HG03159 (cell line): ENCODE data around the gene B9D1.

Experiments used
- ATAC-seq: cut with Tn5 transposase; IDR thresholded peaks from one replicate; pipeline ENCODE4 v1.9.1; 2021; ENCODE audit warnings: mild to moderate bottlenecking, moderate library complexity; ENCODE audit not compliant: unreplicated experiment

B9D1 gene, protein sequence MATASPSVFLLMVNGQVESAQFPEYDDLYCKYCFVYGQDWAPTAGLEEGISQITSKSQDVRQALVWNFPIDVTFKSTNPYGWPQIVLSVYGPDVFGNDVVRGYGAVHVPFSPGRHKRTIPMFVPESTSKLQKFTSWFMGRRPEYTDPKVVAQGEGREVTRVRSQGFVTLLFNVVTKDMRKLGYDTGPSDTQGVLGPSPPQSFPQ

DNA sequence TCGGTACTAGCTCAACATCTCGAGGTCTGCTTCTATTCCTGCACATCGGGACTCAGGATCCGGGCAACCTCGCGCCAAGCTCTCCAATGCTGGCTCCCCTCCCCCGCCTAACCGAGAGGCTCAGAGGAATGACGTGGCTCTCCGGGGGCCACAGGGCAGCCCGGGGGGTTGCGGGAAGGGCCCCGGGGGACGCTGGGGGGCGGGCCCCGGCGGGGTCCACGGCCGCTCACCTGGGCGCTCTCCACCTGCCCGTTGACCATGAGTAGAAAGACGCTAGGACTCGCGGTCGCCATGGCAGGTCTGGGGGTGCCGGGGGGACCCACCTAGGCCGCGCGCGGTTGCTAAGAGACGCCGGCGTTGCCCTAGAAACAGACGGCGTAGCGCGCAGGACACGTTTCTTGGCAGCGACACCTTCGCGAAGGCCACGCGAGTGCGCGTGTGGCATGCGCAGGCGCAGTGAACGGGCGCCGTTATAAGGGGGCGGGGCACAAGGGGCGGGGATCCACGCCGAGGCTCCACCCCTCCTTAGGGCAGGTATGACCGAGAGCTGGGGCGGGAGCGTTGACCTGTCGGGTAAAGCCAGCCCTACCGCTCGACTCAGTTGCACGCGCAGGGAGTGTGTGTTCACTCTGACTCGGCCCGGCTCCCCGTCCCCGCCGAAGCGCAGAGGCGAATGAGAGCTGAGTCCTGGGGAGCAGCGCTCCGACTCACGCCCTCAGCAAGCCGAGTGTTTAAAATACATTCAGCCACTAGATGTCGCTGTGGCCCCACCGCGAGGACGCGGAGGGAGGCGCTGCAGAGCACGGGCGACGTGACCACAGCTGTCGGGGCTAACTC lies at the start of gene B9D1:
TSS of gene B9D1 (minus strand) at position 447 of the 837 bp plus-strand sequence. CDS start at position 293, 154 bp downstream.
- peak; percentile 64 for ATAC-seq

DNA sequence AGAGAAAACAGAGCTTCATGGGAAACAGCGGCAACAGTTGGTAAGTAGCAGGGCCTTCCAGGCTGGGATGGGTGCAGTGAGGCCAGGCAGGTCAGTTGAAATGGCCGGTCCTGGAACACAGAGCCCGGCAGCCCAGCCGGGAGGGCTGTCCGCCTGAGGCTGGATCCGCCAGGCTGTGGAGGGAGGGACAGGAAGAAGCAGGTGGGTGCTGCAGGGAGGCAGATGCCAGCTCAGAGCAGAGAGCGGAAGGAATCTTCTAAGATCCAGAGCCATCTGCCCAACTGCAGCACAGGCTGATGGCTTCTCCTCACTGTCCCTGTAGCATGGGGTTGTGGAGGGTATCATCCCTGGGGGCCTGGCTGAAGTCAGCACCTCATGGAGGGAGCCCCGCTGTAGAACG lies 49.1 kb upstream of the B9D1 start:
- ATAC-seq, result no peak

DNA sequence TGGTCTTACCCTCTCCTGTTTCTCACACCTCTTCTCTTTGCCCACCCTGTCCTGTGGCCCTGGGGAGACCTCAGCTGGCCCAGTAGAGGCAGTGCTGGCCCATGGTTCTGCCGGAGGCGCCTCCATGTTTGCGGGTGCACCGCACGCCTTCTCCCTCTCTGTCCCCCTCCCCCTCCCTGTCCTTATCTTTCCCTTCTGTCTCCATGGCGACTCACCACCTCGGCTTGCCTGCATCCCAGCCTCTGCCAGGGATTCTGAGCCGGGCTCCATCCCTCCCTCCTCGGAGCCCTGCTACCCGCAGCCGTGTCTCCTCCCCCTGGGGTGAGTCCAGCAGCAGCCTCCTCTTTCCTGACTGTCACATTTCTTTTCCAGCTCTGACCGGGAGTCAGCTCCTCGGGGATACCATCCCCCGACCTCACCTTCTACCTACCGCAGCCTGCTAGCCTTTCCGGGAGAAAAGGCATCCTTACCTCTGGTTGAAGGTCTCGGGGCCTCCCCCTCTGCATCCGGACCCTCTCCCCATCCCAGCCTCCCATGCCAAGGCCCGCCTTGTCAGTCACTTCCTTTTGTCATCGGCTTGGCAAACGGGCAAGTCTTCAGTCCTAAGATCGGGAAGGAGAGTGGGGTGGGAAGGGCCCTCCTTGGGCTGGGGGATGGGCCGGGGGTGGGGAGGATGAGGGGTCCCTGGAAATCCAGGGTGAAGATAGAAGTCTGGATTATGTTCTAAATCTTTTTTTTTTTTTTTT lies 48.5 kb upstream of the B9D1 start, which contains the start of gene RNF112:
TSS of gene RNF112 (plus strand) at position 358 of the 746 bp plus-strand sequence. CDS start at position 535, 177 bp downstream.
- ATAC-seq, result no peak

DNA sequence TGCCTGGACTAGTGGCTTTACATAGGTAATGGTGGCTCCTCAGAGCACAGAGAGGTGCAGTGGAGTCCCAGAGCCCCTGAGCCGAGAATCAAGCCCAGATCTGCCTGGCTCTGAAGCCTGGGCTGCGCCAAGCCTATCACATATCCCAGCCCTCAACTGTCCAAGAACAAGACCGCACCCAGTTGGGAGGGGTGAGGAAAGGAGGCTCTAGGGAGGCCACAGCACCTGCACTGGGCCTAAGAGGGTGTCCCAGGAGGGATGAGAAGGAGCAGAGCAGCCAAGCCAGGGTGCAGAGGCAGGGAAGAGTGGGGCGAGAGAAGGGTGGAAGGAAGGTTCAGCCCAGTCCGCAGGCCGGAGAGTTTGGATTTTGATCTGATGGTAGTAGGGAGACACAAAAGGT lies 47.6 kb upstream of the B9D1 start:
- ATAC-seq, result no peak

DNA sequence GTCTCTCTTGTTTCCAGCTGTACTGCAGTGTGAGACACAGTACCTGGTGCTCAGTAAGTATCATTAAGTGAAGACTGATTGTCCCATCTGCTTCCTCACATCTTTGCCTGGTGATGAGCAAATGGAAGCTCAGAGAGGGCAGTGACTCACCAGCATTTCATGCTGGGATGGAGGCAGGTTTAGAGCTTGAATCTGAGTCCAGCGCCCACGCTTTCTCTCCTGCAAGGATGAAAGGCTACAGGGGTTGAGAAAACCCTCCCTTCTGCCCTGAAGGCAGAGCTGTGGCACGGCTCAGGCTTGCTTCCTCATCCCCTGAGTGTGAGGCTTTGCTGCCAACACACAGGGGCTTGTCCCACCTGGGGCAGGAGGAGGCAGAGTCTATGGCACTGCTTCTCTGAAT lies 47.0 kb upstream of the B9D1 start:
- ATAC-seq, result no peak

DNA sequence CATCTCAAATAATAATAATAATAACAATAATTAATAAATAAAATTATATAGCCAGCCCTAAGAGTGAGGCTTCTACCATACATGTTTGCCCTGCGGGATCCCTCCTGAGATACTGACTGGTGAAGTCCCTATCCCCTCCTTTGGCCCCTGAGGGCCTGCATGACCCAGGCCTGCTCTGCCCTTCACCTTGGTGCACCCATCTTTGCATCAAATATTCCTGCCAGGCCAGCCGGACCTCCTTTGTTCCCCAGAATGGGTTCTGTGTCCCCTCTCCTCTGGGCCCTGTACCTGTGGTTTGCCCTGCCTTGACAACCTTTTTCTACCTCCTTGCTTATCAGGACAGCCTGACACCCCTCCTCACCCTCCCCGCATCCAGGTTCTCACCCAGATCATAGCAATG lies 46.5 kb upstream of the B9D1 start:
- no peak for ATAC-seq

DNA sequence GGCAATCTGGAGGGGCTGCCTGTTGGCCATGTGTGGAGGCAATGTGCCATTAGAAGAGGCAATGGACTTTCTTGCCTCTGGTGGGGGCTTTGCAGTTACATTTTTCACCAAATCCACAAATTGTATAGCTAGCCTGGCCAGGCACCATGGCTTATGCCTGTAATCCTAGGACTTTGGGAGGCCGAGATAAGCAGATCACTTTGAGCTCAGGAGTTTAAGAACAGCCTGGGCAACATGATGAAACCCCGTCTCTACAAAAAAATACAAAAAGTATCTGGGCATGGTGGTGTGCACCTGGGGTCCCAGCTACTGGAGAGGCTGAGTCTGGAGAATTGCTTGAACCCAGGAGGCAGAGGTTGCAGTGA lies 45.8 kb upstream of the B9D1 start:
- ATAC-seq, result no peak

DNA sequence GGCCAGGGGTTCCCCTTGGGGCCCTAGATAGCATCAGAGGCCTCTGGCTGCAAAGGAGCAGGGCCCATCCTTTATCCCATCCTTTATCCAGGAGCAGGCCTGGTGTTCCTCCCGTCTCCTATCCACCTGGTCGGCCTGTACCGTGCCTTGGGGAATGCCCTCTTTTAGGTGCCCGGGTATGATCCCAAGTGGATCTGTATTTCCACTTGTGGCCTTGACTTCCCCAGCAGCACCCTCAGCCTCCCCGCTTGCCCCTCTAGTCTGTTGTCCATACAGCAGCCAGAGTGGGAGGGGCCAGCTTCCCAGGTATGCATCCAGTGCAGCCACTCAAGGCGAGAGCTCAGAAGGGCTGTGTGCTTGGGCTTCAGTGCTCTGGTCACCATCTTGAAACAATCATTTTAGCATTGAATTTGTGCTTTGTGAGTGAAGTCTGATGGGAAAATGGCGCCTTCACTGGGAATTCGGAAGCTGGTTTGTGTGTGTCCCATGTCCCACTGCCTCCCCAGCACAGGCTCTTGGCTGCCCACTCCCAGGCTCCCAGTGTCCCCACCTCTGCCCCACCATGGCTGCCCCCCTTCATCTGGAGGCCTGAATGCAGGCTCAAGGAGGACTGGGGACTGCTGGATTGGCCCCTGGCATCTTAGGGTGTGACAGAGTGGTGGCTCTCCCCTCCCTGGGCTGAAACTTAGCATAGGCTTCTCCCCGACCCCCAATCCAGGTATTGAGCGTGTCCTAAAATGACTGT lies 45.2 kb upstream of the B9D1 start:
- no peak for ATAC-seq

DNA sequence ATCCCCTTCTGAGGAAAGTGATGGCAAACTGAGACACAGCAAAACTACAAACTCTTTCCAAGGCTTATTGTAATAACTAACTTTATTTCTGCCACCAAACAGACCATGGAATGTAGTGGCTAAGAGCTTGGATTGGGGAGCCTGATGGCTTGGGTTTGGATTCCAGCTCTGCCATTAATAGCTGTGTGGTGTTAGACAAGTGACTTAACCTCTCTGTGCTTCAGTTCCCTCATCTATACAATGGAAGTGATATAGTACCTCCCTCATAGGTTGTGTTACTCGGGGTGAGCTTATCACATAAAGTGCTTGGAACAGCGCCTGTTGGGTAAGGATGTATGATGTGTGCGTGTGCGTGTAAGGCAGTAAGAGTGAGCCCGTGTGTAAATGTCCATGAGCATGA lies 42.6 kb upstream of the B9D1 start:
- ATAC-seq, result no peak

DNA sequence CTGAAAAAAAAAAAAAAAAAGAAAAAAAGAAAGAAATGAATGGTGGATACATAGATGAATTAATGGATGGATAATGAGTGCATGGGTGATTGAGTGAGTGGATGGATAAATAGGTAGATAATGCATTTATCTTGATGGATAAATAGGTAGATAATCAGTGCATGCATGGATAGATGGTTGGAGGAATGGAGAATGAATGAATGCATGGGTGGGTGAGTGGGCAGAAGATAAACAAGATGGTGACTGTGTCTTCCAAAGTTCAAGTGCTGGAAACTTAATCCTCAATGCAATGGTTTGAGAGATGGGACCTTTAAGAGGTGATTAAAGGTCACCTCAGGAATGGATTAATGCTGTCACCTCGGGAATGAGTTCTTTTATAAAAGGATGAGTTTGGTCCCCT lies 41.7 kb upstream of the B9D1 start:
- no peak for ATAC-seq

DNA sequence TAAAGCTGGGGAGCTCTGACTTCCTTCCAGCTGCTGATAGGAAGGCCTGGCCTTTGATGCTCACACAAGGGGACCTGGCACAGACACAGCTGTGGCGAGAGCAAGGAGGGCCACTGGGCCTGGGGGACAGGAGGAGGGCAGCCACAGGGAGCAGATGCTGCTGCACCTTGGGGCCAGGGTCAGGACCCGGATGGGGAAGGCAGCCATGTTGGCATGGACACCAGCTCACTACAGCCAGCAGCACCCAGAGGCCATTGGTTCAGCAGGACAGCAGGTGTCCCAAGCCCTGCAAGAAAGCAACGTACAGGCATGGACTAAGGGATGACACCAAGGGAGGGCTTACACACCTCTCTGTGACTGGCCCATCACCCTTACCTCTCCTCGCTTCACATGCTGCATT lies 40.5 kb upstream of the B9D1 start:
- no peak for ATAC-seq

DNA sequence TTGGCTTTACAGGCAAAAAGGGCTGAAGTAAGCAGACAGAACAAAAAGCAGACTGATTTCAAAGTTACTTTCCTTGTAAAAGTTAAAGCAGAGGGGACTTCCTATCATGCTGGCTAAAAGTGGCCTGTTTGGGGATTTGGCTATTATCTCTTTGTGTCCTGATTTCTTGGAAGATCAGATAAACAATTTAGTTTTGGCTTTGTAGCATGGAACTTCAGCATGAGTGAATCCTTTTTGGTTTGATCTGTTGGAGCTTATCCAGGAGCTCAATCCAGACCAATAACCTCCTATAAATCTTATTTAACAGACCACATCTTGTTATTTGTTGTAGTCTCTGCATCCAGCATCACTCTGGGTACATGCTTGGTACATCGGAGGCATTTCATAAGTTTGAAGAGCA lies 39.6 kb upstream of the B9D1 start:
- ATAC-seq, result no peak

DNA sequence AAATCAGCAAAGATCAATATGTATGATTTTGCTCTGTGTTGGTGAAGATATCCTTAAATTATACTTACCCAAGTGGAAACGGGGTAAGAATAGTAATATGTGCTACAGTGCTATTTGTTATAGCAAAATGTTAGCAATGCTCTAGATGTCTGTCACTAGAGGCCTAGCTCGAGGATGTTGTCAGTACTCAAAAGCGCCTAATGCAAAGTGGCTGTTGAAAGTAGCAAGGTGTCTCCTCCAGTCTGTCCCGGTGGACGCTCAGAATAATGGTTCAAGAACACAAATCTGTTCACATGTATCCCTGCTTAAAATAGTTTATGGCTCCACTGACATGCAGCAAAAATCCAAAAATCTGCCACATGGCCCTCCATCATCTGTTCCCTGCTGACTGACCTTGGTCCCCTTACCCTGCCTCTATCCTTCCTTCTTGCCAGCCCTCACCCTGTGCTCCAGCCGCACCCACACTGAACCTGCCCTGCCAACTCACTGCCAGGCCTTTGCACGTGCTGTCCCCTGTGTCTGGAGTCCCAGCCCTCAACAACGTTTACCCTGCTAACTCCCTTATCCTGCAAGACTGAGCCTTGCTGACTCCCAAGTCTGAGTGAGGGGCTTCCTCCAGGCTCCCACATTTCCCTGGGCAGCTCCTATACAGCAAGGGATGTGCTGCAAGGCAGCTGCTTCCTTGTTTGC lies 38.9 kb upstream of the B9D1 start:
- no peak for ATAC-seq

DNA sequence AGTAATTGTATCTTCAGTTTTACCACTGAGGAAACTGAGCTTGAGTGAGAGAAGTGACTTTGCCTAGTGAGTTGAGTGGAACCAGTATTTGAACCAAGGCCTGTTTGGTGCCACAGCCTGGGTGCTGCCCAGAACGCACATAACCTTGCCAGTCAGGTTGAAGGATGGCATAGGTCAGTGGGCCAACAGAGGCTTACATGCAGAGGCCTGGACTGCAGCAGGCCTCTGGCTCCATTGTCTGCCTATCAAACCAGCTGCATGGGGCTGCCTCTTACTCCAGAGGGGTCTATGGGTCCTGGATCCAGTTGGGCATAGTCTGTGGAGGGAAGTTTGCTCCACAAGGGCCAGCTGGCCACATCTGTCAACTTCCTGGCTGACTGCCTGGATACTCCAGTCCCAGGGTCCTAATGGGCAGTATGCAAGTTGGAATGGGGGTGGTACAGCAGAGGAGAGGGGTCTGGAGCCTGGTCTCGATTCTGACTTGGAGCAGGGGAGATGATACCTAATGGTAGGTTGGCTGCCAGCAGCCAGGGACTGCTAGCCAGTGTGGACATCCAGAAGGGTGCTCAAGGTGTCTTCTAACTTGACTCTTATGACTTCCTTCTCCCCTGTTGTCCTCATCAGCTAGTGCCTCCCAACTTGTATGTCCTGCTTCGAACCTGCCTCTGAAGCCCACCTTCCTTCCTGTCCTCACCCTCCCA lies 37.4 kb upstream of the B9D1 start:
- ATAC-seq, result no peak

DNA sequence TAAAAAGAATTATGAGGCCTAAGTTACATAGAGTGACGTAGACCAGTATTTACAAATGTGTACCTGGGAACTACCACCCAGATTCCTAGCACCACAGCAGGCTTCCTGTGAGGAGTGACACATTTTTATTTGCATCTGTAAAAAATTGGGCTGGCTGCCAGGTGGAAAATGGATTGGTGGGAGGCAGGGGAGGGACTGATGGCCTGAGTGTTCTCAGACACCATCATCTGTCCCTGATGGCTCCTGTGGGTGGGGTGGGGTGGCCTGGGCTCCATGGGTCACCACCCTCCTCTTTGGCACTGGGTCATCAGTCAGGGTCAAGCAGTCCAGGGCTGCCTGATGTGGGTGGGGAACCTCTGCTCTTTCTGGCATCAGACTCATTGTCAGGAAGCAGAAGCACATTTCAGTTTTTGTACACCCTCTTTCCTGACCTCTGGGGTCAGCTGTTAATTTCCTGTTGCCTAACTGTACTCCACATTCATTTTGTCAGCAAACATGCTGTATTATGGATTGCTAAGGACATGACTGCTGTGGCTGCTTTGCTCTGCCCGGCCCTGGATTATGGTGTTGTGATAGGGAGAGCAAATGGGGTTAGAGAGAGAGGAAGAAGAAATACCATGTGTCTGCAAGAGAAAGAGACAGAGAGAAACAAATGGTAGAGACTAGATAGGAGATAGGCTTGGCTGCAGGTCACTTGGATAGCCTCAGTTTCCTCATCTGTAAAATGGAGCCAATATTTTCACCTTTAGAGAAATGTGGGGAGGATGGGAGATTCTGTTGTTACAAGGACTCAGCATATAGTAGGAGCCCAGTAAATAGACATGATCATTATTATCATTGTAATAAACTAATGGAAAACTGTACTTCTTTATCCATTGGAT lies 36.0 kb upstream of the B9D1 start:
- ATAC-seq, result no peak

DNA sequence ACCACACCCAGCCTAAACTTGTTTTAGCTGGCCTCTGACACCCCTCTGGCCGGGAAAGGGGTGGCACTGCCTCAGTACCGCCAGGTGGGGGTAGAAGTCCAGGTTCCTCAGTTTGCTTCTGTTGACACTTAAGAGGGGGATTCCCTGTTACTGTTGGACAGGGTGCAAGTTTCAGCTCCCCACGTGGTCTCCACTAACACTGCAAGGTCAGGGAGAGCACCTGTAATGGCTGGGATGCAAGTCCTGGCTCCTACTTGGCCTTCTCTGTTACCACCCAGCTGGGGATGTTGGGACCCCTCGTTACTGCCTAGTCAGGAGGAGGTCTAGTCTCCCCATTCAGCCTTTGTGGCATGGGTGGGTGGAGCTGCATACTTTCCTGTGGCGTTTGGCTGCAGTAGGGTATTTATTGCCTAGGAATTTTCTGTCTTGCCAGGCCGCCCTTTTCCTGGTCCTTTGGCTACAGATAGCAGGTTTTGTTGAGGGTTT lies 35.1 kb upstream of the B9D1 start:
- no peak for ATAC-seq

DNA sequence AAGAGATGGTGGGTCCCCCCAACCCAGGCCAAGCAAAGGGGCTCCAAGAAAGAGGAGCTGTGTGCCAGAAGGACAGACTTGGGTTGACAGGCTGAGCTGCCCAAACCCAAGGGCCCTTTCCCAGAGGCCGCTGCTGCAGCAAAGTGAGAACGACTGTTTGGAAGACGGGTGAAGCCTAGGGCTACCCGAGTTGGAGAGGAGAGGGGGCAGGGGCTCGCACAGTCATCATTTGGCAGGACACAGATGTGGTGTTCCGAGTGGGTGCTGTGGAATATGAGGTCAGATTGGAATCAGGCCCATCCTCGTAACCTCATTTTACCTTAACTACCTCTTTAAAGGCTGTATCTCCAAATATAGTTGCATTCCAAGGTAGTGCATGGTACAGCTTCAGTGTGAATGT lies 29.8 kb upstream of the B9D1 start:
- no peak for ATAC-seq

DNA sequence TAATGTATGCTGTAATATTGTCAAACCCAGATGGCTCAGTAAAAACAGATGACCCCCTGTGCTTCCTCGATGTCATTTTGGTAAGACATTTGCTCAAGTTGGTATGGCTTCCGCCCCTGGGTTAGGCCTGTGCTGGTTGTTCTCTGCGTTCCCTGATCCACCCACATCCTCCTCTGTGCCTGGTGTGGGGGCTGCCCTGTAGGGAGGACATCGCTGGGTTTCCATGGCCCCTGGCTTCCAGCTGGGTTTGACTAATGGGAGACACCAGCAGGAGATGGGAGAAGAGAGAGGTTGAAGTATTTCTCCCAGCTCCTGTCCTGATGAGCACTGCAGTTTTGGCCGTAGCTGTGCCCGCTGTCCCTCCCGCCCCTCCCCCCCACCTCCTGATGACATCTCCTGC lies 28.9 kb upstream of the B9D1 start:
- no peak for ATAC-seq

DNA sequence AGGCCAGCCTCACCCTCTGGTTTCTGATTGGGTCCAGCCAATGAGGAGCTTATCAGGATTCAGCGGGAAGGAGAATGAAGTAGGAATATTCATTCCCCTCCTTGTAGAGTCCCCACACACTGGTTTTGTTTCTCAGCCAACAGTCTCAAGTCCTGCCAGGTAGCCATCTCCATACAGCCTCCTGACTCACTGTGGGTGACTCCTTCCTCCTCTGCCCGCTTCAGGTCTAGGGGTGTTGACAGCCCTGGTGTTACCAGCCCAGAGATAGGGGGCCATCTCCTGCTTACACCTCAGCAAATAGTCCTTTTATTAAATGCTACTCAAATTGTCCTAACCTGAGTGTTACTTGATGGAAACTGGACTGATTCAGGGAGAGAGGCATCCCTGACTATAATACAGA lies 28.4 kb upstream of the B9D1 start:
- no peak for ATAC-seq
